Measurements from ENCODE around the gene KRT37. TPM values are rescaled to one million over a fixed set of nuclear protein-coding genes. Genes with fewer than 3 reads are reported as not detected.
A peak's percentile ranks its signal among the peaks of the same experiment; 100 is the strongest.

Gene KRT37
- total RNA-seq, 4 donors from 2014 or later: 0.53 to 7.1 TPM; not detected in 2

GRCh38 chr17:41407226-41407625 is 17.2 kb downstream of the KRT37 start:
- no peak for DNase-seq (ENCODE audit: low spot score in 2 of 2)
- 96% methylated on average over 10 of the region's 10 CpGs for WGBS
- TF ChIP-seq POLR2A (IDR thresholded peaks at IDR 0.05) (no peak), CTCF (IDR thresholded peaks at IDR 0.05) (no peak), EP300 (IDR thresholded peaks at IDR 0.05) (no peak), POLR2AphosphoS5 (IDR thresholded peaks at IDR 0.05) (no peak)
- Histone ChIP-seq H3K9me3 (no peaks in the 10 kb centered on the region), H3K27me3 (no peaks in the 10 kb centered on the region), H3K4me1 (peaks cover 7% of the 10 kb centered on the region), H3K36me3 (no peaks in the 10 kb centered on the region), H3K27ac (no peak overlapping the region), H3K4me3 (no peak overlapping the region)

- no peak for DNase-seq (ENCODE audit: low spot score in 2 of 2)
- Histone ChIP-seq H3K27ac (no peak overlapping the region), H3K27me3 (no peaks in the 10 kb centered on the region), H3K36me3 (no peaks in the 10 kb centered on the region), H3K9me3 (no peaks in the 10 kb centered on the region), H3K4me1 (peaks cover 7% of the 10 kb centered on the region), H3K4me3 (no peak overlapping the region)
- WGBS: 52% methylated on average over 5 of the region's 5 CpGs
- TF ChIP-seq POLR2A (IDR thresholded peaks at IDR 0.05) (no peak), CTCF (IDR thresholded peaks at IDR 0.05) (no peak), EP300 (IDR thresholded peaks at IDR 0.05) (no peak), POLR2AphosphoS5 (IDR thresholded peaks at IDR 0.05) (no peak)
Measured at GRCh38 chr17:41406205-41406604, 18.2 kb downstream of the KRT37 start.

- Histone ChIP-seq H3K4me1 (peaks cover 7% of the 10 kb centered on the region), H3K36me3 (no peaks in the 10 kb centered on the region), H3K27me3 (no peaks in the 10 kb centered on the region), H3K9me3 (no peaks in the 10 kb centered on the region), H3K27ac (no peak overlapping the region), H3K4me3 (no peak overlapping the region)
- 51% methylated on average over 7 of the region's 7 CpGs for WGBS
- TF ChIP-seq CTCF (IDR thresholded peaks at IDR 0.05): no peak
- no peak for TF ChIP-seq POLR2AphosphoS5 (IDR thresholded peaks at IDR 0.05)
- no peak for TF ChIP-seq POLR2A (IDR thresholded peaks at IDR 0.05)
- no peak for TF ChIP-seq EP300 (IDR thresholded peaks at IDR 0.05)
- no peak for DNase-seq (ENCODE audit: low spot score in 2 of 2)
Measured at GRCh38 chr17:41404024-41404671, 20.2 kb downstream of the KRT37 start.

- TF ChIP-seq CTCF (IDR thresholded peaks at IDR 0.05) (no peak), POLR2AphosphoS5 (IDR thresholded peaks at IDR 0.05) (no peak), POLR2A (IDR thresholded peaks at IDR 0.05) (no peak), EP300 (IDR thresholded peaks at IDR 0.05) (no peak)
- H3K4me3 ChIP-seq: no peak overlapping the region
- peaks cover 7% of the 10 kb centered on the region for H3K4me1 ChIP-seq
- no peaks in the 10 kb centered on the region for H3K36me3 ChIP-seq
- H3K27me3 ChIP-seq: no peaks in the 10 kb centered on the region
- WGBS: 43% methylated on average over 4 of the region's 4 CpGs
- no peak for DNase-seq (ENCODE audit: low spot score in 2 of 2)
- no peaks in the 10 kb centered on the region for H3K9me3 ChIP-seq
- no peak overlapping the region for H3K27ac ChIP-seq
Measured at GRCh38 chr17:41403404-41404023, 20.9 kb downstream of the KRT37 start.

- H3K4me3 ChIP-seq: no peak overlapping the region
- H3K4me1 ChIP-seq: peaks cover 7% of the 10 kb centered on the region
- no peak for DNase-seq (ENCODE audit: low spot score in 2 of 2)
- H3K27me3 ChIP-seq: no peaks in the 10 kb centered on the region
- no peak for TF ChIP-seq EP300 (IDR thresholded peaks at IDR 0.05)
- TF ChIP-seq POLR2A (IDR thresholded peaks at IDR 0.05): no peak
- TF ChIP-seq POLR2AphosphoS5 (IDR thresholded peaks at IDR 0.05): no peak
- TF ChIP-seq CTCF (IDR thresholded peaks at IDR 0.05): no peak
- H3K27ac ChIP-seq: peak overlapping the region; percentile 23
- H3K9me3 ChIP-seq: no peaks in the 10 kb centered on the region
- 42% methylated on average over 5 of the region's 5 CpGs for WGBS
- no peaks in the 10 kb centered on the region for H3K36me3 ChIP-seq
Measured at GRCh38 chr17:41402161-41402560, 22.2 kb downstream of the KRT37 start.
